Measurements from ENCODE around the gene ZNF362.

ZNF362 gene

GRCh38 chr1:33296082-33296458, 39.8 kb downstream of the ZNF362 start:
- no peak overlapping the region for H3K18ac ChIP-seq (ENCODE audit: low read length)
- no peak overlapping the region for H2BK120ac ChIP-seq (ENCODE audit: low read depth, low read length)
- no peaks in the 10 kb centered on the region for H3K79me1 ChIP-seq (ENCODE audit: low read length)
- H4K5ac ChIP-seq (ENCODE audit: low read length): no peak overlapping the region
- no peaks in the 10 kb centered on the region for H3K27me3 ChIP-seq (ENCODE audit: insufficient read depth, low read length, poor library complexity)
- no peak overlapping the region for H3K23ac ChIP-seq (ENCODE audit: low read length)
- no peak overlapping the region for H3K56ac ChIP-seq (ENCODE audit: low read length)
- H3K4ac ChIP-seq (ENCODE audit: low read depth, low read length): no peak overlapping the region
- DNase-seq: no peak
- no peak overlapping the region for H3K4me2 ChIP-seq (ENCODE audit: low read length)
- no peak overlapping the region for H2BK5ac ChIP-seq (ENCODE audit: low read length)
- H3K4me1 ChIP-seq (ENCODE audit: control insufficient read depth, low read depth, low read length): no peaks in the 10 kb centered on the region
- H3K36me3 ChIP-seq (ENCODE audit: control insufficient read depth, insufficient read depth, low read length): peaks cover 4% of the 10 kb centered on the region
- no peak overlapping the region for H2BK15ac ChIP-seq (replicated peaks; ENCODE audit: low read depth)
- no peak overlapping the region for H3K4me3 ChIP-seq (ENCODE audit: low read length)
- no CpG with 5 or more reads among the region's 9 CpGs for WGBS (ENCODE audit: extremely low coverage, insufficient coverage, low lambda C conversion rate)
- no peak overlapping the region for H2AK5ac ChIP-seq (ENCODE audit: low read length)
- no peak overlapping the region for H3K27ac ChIP-seq (ENCODE audit: low read depth, low read length)
- H4K8ac ChIP-seq (ENCODE audit: low read depth, low read length): no peak overlapping the region
- H3K9ac ChIP-seq (ENCODE audit: low read length): no peak overlapping the region
- H3K79me2 ChIP-seq (ENCODE audit: control insufficient read depth, insufficient read depth, low read length): no peaks in the 10 kb centered on the region

DNA sequence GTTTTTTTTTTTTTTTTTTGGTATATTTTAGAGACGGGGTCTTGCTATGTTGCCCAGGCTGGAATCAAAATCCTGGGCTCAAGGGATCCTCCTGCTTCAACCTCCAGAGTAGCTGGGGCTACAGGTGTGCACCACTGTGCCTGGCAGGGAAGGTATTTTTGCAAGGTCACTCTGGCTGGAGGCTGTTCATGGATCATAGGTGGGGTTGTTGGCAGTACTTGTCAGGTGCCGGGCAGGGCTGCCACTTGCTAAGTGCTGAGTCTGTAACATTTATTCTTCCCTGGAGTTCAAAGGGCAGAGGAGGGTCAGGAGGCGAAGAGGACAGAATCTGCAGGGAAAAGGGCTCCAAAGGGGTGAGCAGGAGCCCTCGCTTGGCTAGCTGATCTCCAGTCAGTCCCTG, 40.5 kb downstream of the ZNF362 start:
- Histone ChIP-seq H3K23ac (ENCODE audit: low read length) (no peak overlapping the region), H3K4me2 (ENCODE audit: low read length) (no peak overlapping the region), H3K4ac (ENCODE audit: low read depth, low read length) (no peak overlapping the region), H2BK15ac (replicated peaks; ENCODE audit: low read depth) (no peak overlapping the region), H3K18ac (ENCODE audit: low read length) (no peak overlapping the region), H3K79me2 (ENCODE audit: control insufficient read depth, insufficient read depth, low read length) (no peaks in the 10 kb centered on the region), H3K4me3 (ENCODE audit: low read length) (no peak overlapping the region), H3K79me1 (ENCODE audit: low read length) (no peaks in the 10 kb centered on the region), H3K56ac (ENCODE audit: low read length) (no peak overlapping the region), H2BK5ac (ENCODE audit: low read length) (no peak overlapping the region), H2AK5ac (ENCODE audit: low read length) (no peak overlapping the region), H4K8ac (ENCODE audit: low read depth, low read length) (no peak overlapping the region), H3K9ac (ENCODE audit: low read length) (no peak overlapping the region), H4K5ac (ENCODE audit: low read length) (no peak overlapping the region), H3K27ac (ENCODE audit: low read depth, low read length) (no peak overlapping the region), H3K4me1 (ENCODE audit: control insufficient read depth, low read depth, low read length) (no peaks in the 10 kb centered on the region), H2BK120ac (ENCODE audit: low read depth, low read length) (no peak overlapping the region), H3K27me3 (ENCODE audit: insufficient read depth, low read length, poor library complexity) (no peaks in the 10 kb centered on the region), H3K36me3 (ENCODE audit: control insufficient read depth, insufficient read depth, low read length) (peaks cover 4% of the 10 kb centered on the region)
- no peak for DNase-seq
- no CpG with 5 or more reads among the region's 4 CpGs for WGBS (ENCODE audit: extremely low coverage, insufficient coverage, low lambda C conversion rate)

- Histone ChIP-seq H3K27me3 (ENCODE audit: insufficient read depth, low read length, poor library complexity) (no peaks in the 10 kb centered on the region), H2BK120ac (ENCODE audit: low read depth, low read length) (no peak overlapping the region), H4K5ac (ENCODE audit: low read length) (no peak overlapping the region), H3K56ac (ENCODE audit: low read length) (no peak overlapping the region), H2BK15ac (replicated peaks; ENCODE audit: low read depth) (no peak overlapping the region), H3K4me2 (ENCODE audit: low read length) (no peak overlapping the region), H3K9ac (ENCODE audit: low read length) (no peak overlapping the region), H2AK5ac (ENCODE audit: low read length) (no peak overlapping the region), H3K4me3 (ENCODE audit: low read length) (no peak overlapping the region), H2BK5ac (ENCODE audit: low read length) (no peak overlapping the region), H3K23ac (ENCODE audit: low read length) (no peak overlapping the region), H3K79me1 (ENCODE audit: low read length) (no peaks in the 10 kb centered on the region), H4K8ac (ENCODE audit: low read depth, low read length) (no peak overlapping the region), H3K36me3 (ENCODE audit: control insufficient read depth, insufficient read depth, low read length) (peaks cover 4% of the 10 kb centered on the region), H3K18ac (ENCODE audit: low read length) (no peak overlapping the region), H3K79me2 (ENCODE audit: control insufficient read depth, insufficient read depth, low read length) (no peaks in the 10 kb centered on the region), H3K4ac (ENCODE audit: low read depth, low read length) (no peak overlapping the region), H3K27ac (ENCODE audit: low read depth, low read length) (no peak overlapping the region), H3K4me1 (ENCODE audit: control insufficient read depth, low read depth, low read length) (no peaks in the 10 kb centered on the region)
- WGBS (ENCODE audit: extremely low coverage, insufficient coverage, low lambda C conversion rate): no CpG with 5 or more reads among the region's 4 CpGs
- no peak for DNase-seq
Measured at GRCh38 chr1:33297911-33298622, 41.8 kb downstream of the ZNF362 start.

DNA sequence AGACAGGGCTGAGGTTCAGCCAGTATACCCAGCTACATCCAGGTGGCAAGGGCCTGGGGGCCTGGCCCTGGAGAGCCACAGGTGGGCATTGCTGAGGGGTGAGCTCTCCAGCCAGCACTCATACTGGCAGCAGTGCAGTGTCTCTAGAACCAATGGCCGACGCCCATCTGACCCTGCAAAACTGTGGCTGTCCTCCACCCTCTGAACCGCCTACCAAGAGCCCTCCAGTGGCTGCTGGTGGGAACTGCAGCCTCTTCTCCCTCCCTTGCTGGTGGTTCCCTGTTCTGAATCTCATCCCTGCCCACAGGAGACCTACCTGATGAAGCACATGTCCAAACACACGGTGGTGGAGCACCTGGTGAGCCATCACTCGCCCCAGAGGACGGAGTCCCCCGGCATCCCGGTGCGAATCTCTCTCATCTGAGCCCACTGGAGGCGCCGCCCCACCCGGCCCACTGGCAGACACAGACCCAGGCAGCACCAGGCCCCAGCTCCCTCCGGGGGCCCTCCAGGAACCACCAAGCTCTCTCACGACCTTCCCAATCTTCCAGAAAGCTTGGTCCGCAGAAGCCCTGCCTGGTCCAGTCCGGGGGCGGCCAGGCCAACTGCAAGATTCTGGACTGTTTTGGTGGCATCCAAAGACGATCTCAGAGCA, 42.5 kb downstream of the ZNF362 start:
- DNase-seq: peak; percentile 83

GRCh38 chr1:33299461-33300155, 43.3 kb downstream of the ZNF362 start:
- H3K4me1 ChIP-seq (ENCODE audit: control insufficient read depth, low read depth, low read length): no peaks in the 10 kb centered on the region
- no peak overlapping the region for H3K9ac ChIP-seq (ENCODE audit: low read length)
- no peaks in the 10 kb centered on the region for H3K79me2 ChIP-seq (ENCODE audit: control insufficient read depth, insufficient read depth, low read length)
- H3K18ac ChIP-seq (ENCODE audit: low read length): no peak overlapping the region
- H3K4me2 ChIP-seq (ENCODE audit: low read length): no peak overlapping the region
- no peaks in the 10 kb centered on the region for H3K79me1 ChIP-seq (ENCODE audit: low read length)
- no peak overlapping the region for H3K4ac ChIP-seq (ENCODE audit: low read depth, low read length)
- no peak overlapping the region for H3K23ac ChIP-seq (ENCODE audit: low read length)
- H2BK120ac ChIP-seq (ENCODE audit: low read depth, low read length): no peak overlapping the region
- no peak overlapping the region for H4K8ac ChIP-seq (ENCODE audit: low read depth, low read length)
- no peak for DNase-seq
- H3K36me3 ChIP-seq (ENCODE audit: control insufficient read depth, insufficient read depth, low read length): peaks cover 4% of the 10 kb centered on the region
- no CpG with 5 or more reads among the region's 15 CpGs for WGBS (ENCODE audit: extremely low coverage, insufficient coverage, low lambda C conversion rate)
- no peak overlapping the region for H2AK5ac ChIP-seq (ENCODE audit: low read length)
- H3K27ac ChIP-seq (ENCODE audit: low read depth, low read length): no peak overlapping the region
- no peak overlapping the region for H2BK15ac ChIP-seq (replicated peaks; ENCODE audit: low read depth)
- H3K4me3 ChIP-seq (ENCODE audit: low read length): no peak overlapping the region
- no peak overlapping the region for H2BK5ac ChIP-seq (ENCODE audit: low read length)
- no peaks in the 10 kb centered on the region for H3K27me3 ChIP-seq (ENCODE audit: insufficient read depth, low read length, poor library complexity)
- no peak overlapping the region for H4K5ac ChIP-seq (ENCODE audit: low read length)
- H3K56ac ChIP-seq (ENCODE audit: low read length): no peak overlapping the region

More for the DNA sequence above, 42.5 kb downstream of the ZNF362 start:
- Histone ChIP-seq H3K4me3 (ENCODE audit: low read length) (no peak overlapping the region), H3K27me3 (ENCODE audit: insufficient read depth, low read length, poor library complexity) (no peaks in the 10 kb centered on the region), H3K27ac (ENCODE audit: low read depth, low read length) (no peak overlapping the region), H3K56ac (ENCODE audit: low read length) (no peak overlapping the region), H3K4me1 (ENCODE audit: control insufficient read depth, low read depth, low read length) (no peaks in the 10 kb centered on the region), H3K23ac (ENCODE audit: low read length) (no peak overlapping the region), H3K9ac (ENCODE audit: low read length) (no peak overlapping the region), H2BK5ac (ENCODE audit: low read length) (no peak overlapping the region), H2BK15ac (replicated peaks; ENCODE audit: low read depth) (no peak overlapping the region), H3K79me1 (ENCODE audit: low read length) (no peaks in the 10 kb centered on the region), H2AK5ac (ENCODE audit: low read length) (no peak overlapping the region), H3K18ac (ENCODE audit: low read length) (no peak overlapping the region), H2BK120ac (ENCODE audit: low read depth, low read length) (no peak overlapping the region), H3K36me3 (ENCODE audit: control insufficient read depth, insufficient read depth, low read length) (peaks cover 4% of the 10 kb centered on the region), H4K5ac (ENCODE audit: low read length) (no peak overlapping the region), H3K4me2 (ENCODE audit: low read length) (no peak overlapping the region), H3K79me2 (ENCODE audit: control insufficient read depth, insufficient read depth, low read length) (no peaks in the 10 kb centered on the region), H3K4ac (ENCODE audit: low read depth, low read length) (no peak overlapping the region), H4K8ac (ENCODE audit: low read depth, low read length) (no peak overlapping the region)
- no CpG with 5 or more reads among the region's 18 CpGs for WGBS (ENCODE audit: extremely low coverage, insufficient coverage, low lambda C conversion rate)
